CD4-positive, alpha-beta T cell treated with Interferon alpha-2 for 1 hour (primary cell): ENCODE results near the gene KIF3C.
"Not testable (repeated sequence)": the region's sequence is repeated elsewhere in the genome, so short reads cannot be mapped to it uniquely, and the experiment has no call there.

Source experiments
- DNase-seq, 2 donors: peaks; one replicate each; pipeline ENCODE4 v3.0.0-alpha.2; 2020 to 2022

The KIF3C gene

GRCh38 chr2:25913696-25913973, 68.7 kb downstream of the KIF3C start:
- not testable (repeated sequence) for DNase-seq

DNA sequence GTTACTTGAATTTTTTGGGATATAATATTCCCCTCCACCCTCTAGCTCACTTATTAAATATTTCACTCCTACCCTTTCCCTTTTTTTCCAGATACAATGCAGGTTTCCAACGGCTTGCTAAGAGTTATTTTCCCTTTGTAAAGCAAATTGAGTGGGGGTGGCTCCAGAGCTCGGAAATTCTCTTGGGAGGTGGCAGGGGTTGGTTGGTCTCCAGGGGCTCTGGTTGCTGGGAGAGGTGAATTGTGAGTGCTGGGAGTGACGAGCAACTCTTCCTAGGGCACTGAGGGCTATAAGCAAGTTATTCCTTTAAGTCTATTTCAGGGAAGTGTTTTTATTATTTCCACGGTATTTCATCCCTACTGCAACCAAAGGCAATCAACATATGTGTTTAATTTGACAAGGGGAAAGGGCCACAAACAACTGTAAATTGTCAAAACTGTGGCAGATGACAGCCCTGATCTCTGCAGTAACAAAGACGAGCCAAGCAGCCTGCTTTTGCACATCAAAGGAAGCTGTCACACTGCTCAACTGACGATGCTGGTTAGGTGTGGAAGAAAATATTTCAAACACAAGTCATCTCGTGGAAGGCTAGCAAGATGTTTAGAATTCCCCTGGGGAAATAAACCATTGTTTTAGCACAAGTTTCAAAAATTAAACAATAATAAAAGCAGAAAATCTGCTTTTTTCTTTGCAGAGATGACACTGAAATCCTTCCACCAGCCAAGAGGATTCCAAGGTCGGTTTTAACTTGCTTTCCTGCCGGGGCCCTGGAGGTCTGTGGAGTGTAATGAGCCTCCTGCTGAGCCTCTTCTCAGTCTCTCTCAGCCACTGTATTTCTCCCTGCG, 69.2 kb downstream of the KIF3C start:
- DNase-seq, result no peak

DNA sequence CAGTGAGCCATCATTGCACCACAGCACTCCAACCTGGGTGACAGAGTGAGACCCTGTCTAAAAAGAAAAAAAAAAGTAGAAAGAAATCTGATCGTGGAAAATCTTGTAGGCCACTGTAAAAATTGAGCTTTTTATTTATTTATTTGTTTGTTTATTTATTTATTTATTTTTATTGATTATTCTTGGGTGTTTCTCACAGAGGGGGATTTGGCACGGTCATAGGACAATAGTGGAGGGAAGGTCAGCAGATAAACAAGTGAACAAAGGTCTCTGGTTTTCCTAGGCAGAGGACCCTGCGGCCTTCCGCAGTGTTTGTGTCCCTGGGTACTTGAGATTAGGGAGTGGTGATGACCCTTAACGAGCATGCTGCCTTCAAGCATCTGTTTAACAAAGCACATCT, 72.7 kb downstream of the KIF3C start:
- DNase-seq, result not testable (repeated sequence)

DNA sequence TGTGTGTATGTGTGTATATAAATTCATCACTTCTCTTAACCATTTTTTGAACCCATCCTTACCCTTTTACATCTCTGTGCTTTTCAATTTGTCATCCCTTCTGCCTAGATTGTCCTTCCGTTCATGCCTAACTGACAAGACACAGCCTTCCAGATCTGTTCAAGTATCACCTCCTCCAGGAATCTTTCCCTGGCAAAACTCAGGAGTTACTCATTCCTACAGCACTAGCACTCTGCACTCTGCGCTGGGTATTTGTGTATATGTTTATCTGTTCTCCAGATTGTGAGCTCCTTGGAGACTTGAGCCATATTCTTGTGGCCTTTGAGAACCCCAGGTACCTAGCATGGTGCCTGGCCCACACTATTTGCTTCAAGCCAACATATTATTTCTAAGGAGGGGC, 77.2 kb downstream of the KIF3C start:
- no peak for DNase-seq

DNA sequence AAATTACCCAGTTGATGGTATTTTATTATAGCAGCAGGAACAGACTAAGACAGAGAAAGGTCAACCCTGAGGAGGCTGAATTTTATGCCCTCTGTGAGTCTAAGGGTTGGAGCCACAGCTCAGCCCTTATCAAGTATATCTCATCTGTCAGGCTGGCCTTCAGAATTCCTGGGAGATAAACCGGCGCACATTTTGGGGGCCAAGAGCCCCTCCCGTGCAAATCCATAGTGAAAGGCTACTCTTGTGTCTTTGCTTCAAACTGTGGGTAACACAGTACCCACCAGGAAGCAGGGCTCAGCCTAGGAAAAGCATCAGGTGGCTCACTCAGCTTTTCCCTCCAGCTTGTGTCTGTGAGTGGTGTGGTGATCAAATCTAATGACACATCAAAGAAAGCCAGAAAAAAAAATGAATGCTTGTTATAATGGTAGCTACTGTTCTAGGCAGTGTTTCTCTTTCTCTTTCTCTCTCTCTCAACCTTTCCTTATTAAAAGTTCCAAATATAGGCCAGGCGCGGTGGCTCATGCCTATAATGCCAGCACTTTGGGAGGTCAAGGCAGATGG, 79.0 kb downstream of the KIF3C start:
- no peak for DNase-seq

GRCh38 chr2:25899404-25899970, 82.8 kb downstream of the KIF3C start:
- DNase-seq, result no peak

- DNase-seq, result no peak
Measured at GRCh38 chr2:25897506-25897905, 84.8 kb downstream of the KIF3C start.

- DNase-seq, result not testable (repeated sequence)
Measured at GRCh38 chr2:25896308-25896707, 86.0 kb downstream of the KIF3C start.

DNA sequence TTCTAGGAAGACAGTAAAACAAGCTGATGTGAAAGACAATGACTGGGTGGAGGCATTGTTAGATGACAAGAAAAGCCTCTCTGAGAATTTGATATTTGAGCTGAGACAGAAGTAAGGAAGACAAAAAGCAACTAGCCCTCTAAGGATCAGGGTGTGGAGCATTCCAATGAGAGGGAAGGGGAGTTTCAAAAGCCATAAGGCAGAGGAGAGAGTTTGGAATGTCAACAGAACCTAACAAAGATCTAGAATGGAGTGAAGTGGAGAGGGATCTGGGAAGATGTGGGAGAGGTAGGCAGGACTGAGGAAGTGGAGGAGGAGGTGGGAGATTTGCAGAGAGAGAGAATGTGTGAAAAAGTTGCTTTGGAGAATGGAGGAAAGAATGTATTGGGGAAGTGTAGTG, 86.7 kb downstream of the KIF3C start:
- DNase-seq, result no peak

- no peak for DNase-seq
Measured at GRCh38 chr2:25895018-25895417, 87.3 kb downstream of the KIF3C start.

DNA sequence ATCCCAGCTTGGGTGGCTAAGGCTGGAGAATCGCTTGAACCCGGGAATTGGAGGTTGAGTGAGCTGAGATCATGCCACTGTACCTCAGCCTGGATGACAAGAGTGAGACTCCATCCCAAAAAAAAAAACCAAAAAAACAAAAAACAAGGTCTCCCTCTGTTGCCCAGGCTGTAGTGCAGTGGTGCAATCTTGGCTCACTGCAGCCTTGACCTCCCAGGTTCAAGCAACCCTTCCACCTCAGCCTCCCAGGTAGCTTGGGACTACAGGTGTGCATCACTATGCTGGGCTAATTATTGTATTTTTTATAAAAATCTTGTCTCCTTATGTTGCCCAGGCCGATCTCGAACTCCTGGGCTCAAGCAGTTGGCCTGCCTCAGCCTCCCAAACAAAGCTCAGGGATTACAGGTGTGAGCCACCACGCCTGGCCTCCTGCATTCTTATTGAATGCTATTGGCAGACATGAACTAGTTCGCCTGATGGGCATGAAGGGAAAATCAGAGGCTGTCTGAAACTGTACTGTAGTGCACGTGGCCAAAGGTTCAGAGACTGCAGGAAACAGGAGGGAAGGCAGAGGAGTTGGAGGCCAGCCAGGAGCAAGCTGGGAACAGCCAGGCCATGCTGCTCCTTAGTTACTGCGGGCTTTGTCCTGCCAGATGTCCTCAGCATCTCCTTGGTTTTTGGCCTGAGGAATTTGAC, 88.0 kb downstream of the KIF3C start:
- DNase-seq, result no peak

DNA sequence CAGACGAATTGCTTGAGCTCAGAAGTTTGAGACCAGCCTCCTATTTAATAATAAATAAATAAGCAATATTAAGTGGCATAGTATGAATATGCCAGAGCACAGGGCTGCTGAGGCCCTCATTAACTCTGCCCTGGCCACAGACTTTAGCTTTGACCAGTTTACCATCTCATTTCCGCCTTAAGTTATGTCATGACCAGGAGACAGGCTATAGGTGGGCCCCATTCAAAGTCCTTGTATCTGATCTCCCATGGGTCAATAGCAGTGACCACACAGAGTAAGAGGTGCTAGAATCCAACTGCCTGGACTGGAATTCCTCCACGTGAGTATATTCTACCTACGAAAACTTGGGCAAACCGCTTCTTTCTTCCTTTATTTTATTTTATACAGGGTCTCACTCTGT, 90.6 kb downstream of the KIF3C start:
- DNase-seq, result no peak

- no peak for DNase-seq
Measured at GRCh38 chr2:25887624-25888242, 94.6 kb downstream of the KIF3C start.

DNA sequence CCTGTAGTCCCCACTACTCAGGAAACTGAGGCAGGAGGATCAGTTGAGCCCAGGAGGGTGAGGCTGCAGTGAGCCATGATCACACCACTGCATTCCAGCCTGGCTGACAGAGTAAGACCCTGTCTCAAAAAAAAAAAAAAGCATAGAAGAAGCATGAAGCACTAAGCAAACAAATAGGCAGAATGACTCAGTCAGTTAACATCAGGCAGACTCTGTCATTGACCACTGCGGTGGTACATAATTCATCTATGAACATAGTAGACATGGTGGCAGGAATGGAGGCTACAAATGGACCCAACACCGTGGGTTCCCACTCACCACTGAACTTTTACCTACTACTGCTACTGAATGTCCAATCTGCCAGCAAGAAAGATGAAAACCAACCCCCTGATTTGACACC, 96.4 kb downstream of the KIF3C start:
- DNase-seq, result no peak

DNA sequence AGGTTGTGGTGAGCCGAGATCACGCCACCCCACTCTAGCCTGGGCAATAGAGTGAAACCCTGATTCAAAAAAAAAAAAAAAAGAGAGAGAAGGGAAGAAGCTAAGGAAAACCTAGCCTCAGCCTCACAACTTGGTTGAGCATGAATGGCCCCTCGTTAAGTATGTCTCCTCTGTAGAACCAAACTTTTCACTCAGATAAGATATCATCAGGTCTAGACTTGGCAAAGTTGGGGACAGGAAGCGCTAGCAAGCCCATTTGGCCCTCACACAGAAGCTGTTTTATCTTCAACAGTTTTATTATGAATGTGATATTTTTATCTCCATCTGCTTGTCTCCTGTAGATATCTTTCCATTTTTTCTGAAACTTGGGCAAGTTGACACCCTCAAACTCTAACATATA, 100.5 kb downstream of the KIF3C start:
- DNase-seq, result no peak

GRCh38 chr2:25879133-25879730, 103.1 kb downstream of the KIF3C start:
- DNase-seq, result no peak

- DNase-seq, result peak; percentile 98
Measured at GRCh38 chr2:25878361-25879132, 103.8 kb downstream of the KIF3C start, which contains the start of gene ASXL2. ASXL2 (minus strand) TSS chr2:25878487; CDS start chr2:25878222, 265 bp downstream.

DNA sequence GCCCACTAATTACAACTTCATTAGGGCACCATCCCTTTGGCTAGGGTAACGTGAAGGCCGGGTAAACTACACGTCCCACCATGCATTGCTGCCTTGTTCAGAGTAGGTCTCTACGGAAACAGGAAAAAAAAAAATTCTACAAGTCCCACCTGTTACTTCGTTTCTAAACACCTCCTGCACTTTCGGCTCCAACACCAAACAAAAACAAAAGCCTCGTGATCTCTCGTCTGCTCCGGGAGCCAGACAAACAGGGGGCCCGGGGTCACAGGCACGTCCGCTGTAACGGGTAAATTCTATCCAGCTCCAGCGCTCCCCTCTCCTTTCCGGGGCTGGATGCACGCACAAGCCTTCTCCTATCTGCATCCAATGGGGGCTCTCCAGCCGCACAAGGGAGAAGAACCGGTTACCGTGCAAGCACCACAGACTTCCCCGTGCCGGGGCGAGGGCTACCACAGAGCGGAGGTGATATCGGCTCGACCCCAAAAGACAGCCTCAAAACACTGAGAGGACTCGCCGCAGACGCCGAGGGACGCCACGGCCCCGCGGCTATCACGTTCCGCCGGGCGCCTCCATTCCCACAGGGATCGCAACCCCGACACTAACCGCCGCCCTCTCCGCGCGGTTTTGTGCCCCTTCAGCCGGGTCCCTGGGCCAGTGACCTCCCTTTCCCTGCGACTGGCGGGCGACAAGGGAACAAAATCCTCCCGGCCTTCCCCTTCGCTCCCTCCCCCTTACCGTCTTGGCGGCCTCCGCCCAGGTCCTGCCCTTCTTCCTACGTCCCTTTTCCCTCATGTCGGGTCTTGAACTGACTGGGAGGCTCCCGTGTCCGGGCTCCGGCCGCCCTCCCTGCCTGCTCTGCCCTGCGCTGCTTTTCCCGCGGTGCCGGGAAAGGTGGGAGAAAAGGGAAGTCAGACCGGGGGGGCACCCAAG, 104.6 kb downstream of the KIF3C start:
- DNase-seq, result peak; percentile 49 to 74
